K562 (cell line): Measurements from ENCODE around the gene PTPN18. TPM values are rescaled to one million over a fixed set of nuclear protein-coding genes. Genes with fewer than 3 reads are reported as not detected.

Source experiments
- CBX1 ChIP-seq: sonication (generic); IDR thresholded peaks from 2 replicates; pipeline ENCODE4 v1.6.1; 2016; ENCODE audit warnings: antibody characterized with exemption, low read depth, mild to moderate bottlenecking
- CBX3 ChIP-seq, 2 experiments: IDR thresholded peaks; 1 replicate in 1 of 2; 2 replicates in 1 of 2; pipeline ENCODE4 v1.6.1; 2012; ENCODE audit warnings: inconsistent platforms in 2 of 2, low read length in 2 of 2, borderline replicate concordance in 1 of 2, control low read depth in 1 of 2
- DIDO1 ChIP-seq: fragments of 450-650 bp; IDR thresholded peaks from 2 replicates; pipeline ENCODE4 v1.6.1; 2016; ENCODE audit warnings: low read depth, missing biosample characterization, missing genetic modification characterization
- HINFP ChIP-seq: fragments of 450-650 bp; conservative IDR thresholded peaks from 2 replicates; pipeline ENCODE4 v1.6.1; 2016; ENCODE audit warnings: missing genetic modification characterization, low read depth, mild to moderate bottlenecking, control low read depth, missing compliant biosample characterization
- KDM4B ChIP-seq, 2 experiments: fragments of 450-650 bp in 1 of 2; sonication (generic) in 1 of 2; IDR thresholded peaks; 2 replicates each; pipeline ENCODE4 v1.6.1; 2016 to 2017; ENCODE audit warnings: borderline replicate concordance in 2 of 2, antibody characterized with exemption in 1 of 2, low read depth in 1 of 2, mild to moderate bottlenecking in 1 of 2
- KLF10 ChIP-seq: fragments of 250-450 bp; sonication (Bioruptor Pico); IDR thresholded peaks from 2 replicates; pipeline ENCODE4 v1.6.1; 2021; ENCODE audit warnings: matching md5 sums
- MCM2 ChIP-seq: fragments of 450-650 bp; IDR thresholded peaks from 2 replicates; pipeline ENCODE4 v1.6.1; 2017; ENCODE audit warnings: low read depth, mild to moderate bottlenecking
- NCOR1 ChIP-seq: fragments of 450-650 bp; IDR thresholded peaks from 2 replicates; pipeline ENCODE4 v1.6.1; 2016; ENCODE audit warnings: mild to moderate bottlenecking, moderate library complexity
- SMC3 ChIP-seq: conservative IDR thresholded peaks from 2 replicates; pipeline ENCODE4 v1.6.1; 2011; ENCODE audit warnings: low read depth, low read length, improper control_type of control experiment; ENCODE audit not compliant: insufficient read depth
- SRSF7 ChIP-seq: fragments of 200-400 bp; formaldehyde crosslinking; optimal IDR thresholded peaks from 2 replicates; pipeline ENCODE3; 2017; ENCODE audit warnings: mild to moderate bottlenecking, low read depth, low read length
- TAF7 ChIP-seq: fragments of 450-650 bp; IDR thresholded peaks from 2 replicates; pipeline ENCODE4 v1.6.1; 2016; ENCODE audit warnings: missing genetic modification characterization, missing compliant biosample characterization
- TAF9B ChIP-seq: fragments of 450-650 bp; IDR thresholded peaks from 2 replicates; pipeline ENCODE4 v1.6.1; 2018; ENCODE audit warnings: mild to moderate bottlenecking; ENCODE audit not compliant: partially characterized antibody
- TCFL5 ChIP-seq: fragments of 250-450 bp; sonication (Bioruptor Pico); conservative IDR thresholded peaks from 2 replicates; pipeline ENCODE4 v1.6.1; 2021; ENCODE audit warnings: mild to moderate bottlenecking, moderate library complexity, matching md5 sums
- XRCC5 ChIP-seq: fragments of 200-400 bp; formaldehyde crosslinking; IDR thresholded peaks from 2 replicates; pipeline ENCODE4 v1.6.1; 2017; ENCODE audit warnings: low read depth, mild to moderate bottlenecking, low read length
- ZBTB2 ChIP-seq: fragments of 450-650 bp; IDR thresholded peaks from 2 replicates; pipeline ENCODE4 v1.6.1; 2016; ENCODE audit warnings: antibody characterized with exemption
- ZFP91 ChIP-seq: sonication (generic); formaldehyde crosslinking; IDR thresholded peaks from 2 replicates; pipeline ENCODE4 v1.8.0; 2022; ENCODE audit warnings: mild to moderate bottlenecking, missing genetic modification reagents
- ZNF224 ChIP-seq: sonication (generic); formaldehyde crosslinking; IDR thresholded peaks from 2 replicates; pipeline ENCODE4 v1.8.0; 2022; ENCODE audit warnings: mild to moderate bottlenecking, missing genetic modification reagents
- ZNF431 ChIP-seq: sonication (generic); formaldehyde crosslinking; IDR thresholded peaks from 2 replicates; pipeline ENCODE4 v1.8.0; 2022; ENCODE audit warnings: mild to moderate bottlenecking, missing genetic modification reagents
- ZNF57 ChIP-seq: fragments of 450-650 bp; formaldehyde crosslinking; IDR thresholded peaks from 2 replicates; pipeline ENCODE4 v1.4.0; 2020; ENCODE audit warnings: mild to moderate bottlenecking, moderate library complexity
- ZNF77 ChIP-seq: fragments of 250-450 bp; sonication (Bioruptor Pico); IDR thresholded peaks from 2 replicates; pipeline ENCODE4 v1.5.0; 2020
- polyA plus RNA-seq, 8 experiments: library from polyadenylated mRNA; depleted of rRNA in 4 of 8; stranded (reverse) in 5 of 8; unstranded in 3 of 8; fragments of >200 nt; fragmentation: Nextera tagmentation in 2 of 8; fragmentation: Illumina TruSeq in 1 of 8; extraction: Ambion mirVana in 2 of 8; extraction: Trizol in 1 of 8; gene quantifications; 2 replicates each; pipeline versions ENCODE4 v1.2.1 to v1.2.3, GENCODE V29; 2011 to 2014; ENCODE audit warnings: inconsistent platforms in 1 of 8, missing spikeins in 1 of 8
- total RNA-seq, 7 experiments: library from RNA; depleted of rRNA in 6 of 7; stranded (reverse); fragments of >200 nt in 6 of 7; fragmentation: Illumina TruSeq in 2 of 7; extraction: Trizol in 2 of 7; gene quantifications; 2 replicates each; pipeline versions ENCODE4 v1.2.1 to v1.2.3, GENCODE V29; 2011 to 2021; ENCODE audit warnings: low replicate concordance in 1 of 7
- TF ChIP-seq, protein P1 (sequence below): sonication (generic); formaldehyde crosslinking; IDR thresholded peaks from 2 replicates; pipeline ENCODE4 v1.8.0; 2022; ENCODE audit warnings: missing genetic modification reagents, mild to moderate bottlenecking, borderline replicate concordance

Gene PTPN18
- total and polyA plus RNA-seq, 9 of the 15 experiments (the other 6 are each of a cell fraction or from before 2014, with no cell fraction given): 11.6 to 90.7 (median 49.6) TPM

- TF ChIP-seq ZNF431: no peak
- no peak for TF ChIP-seq HINFP (tag)
- TF ChIP-seq ZFP91 (CRISPR knock-in tag): no peak
- no peak for TF ChIP-seq KDM4B (IDR thresholded peaks at IDR 0.05; ENCODE audit: borderline replicate concordance in 2 of 2, low read depth in 1 of 2)
- TF ChIP-seq ZNF57 (CRISPR knock-in tag): no peak
- no peak for TF ChIP-seq XRCC5
- no peak for TF ChIP-seq SMC3
- TF ChIP-seq SRSF7: no peak
- TF ChIP-seq ZNF77 (CRISPR knock-in tag): no peak
- TF ChIP-seq CBX1: no peak
- TF ChIP-seq NCOR1: peak; percentile 69
- TF ChIP-seq TAF9B: no peak
- TF ChIP-seq ZNF224 (CRISPR knock-in tag): no peak
- no peak for TF ChIP-seq DIDO1
- TF ChIP-seq CBX3 (IDR thresholded peaks at IDR 0.05; ENCODE audit: borderline replicate concordance in 1 of 2, low read length in 2 of 2): 0 out of 3 replicates have a peak, but pooled peaks of 1 of the 2 experiments have one; percentile 16
- no peak for TF ChIP-seq TAF7 (tag)
- TF ChIP-seq MCM2: no peak
- no peak for TF ChIP-seq KLF10 (CRISPR knock-in tag)
- TF ChIP-seq, protein P1, sequence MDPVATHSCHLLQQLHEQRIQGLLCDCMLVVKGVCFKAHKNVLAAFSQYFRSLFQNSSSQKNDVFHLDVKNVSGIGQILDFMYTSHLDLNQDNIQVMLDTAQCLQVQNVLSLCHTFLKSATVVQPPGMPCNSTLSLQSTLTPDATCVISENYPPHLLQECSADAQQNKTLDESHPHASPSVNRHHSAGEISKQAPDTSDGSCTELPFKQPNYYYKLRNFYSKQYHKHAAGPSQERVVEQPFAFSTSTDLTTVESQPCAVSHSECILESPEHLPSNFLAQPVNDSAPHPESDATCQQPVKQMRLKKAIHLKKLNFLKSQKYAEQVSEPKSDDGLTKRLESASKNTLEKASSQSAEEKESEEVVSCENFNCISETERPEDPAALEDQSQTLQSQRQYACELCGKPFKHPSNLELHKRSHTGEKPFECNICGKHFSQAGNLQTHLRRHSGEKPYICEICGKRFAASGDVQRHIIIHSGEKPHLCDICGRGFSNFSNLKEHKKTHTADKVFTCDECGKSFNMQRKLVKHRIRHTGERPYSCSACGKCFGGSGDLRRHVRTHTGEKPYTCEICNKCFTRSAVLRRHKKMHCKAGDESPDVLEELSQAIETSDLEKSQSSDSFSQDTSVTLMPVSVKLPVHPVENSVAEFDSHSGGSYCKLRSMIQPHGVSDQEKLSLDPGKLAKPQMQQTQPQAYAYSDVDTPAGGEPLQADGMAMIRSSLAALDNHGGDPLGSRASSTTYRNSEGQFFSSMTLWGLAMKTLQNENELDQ (CRISPR knock-in tag): no peak
- TF ChIP-seq ZBTB2: peak; percentile 84
- no peak for TF ChIP-seq TCFL5 (CRISPR knock-in tag)
Measured at GRCh38 chr2:130380096-130380934, 24.5 kb downstream of the PTPN18 start (continued).
